ENCODE results near the gene TNFAIP8L2. TPM values are rescaled to one million over a fixed set of nuclear protein-coding genes. Genes with fewer than 3 reads are reported as not detected.

The TNFAIP8L2 gene
- total RNA-seq, 1 experiment from 2014 or later: not detected

- CTCF ChIA-PET: interaction anchor here (1.4 kb wide), 1 partner anchor 66 kb away, joined by 5 read pairs; no protein-coding TSS in a partner anchor
- Histone ChIP-seq H3K4me3 (replicated peaks in 1 of 2; ENCODE audit: low read depth in 1 of 2, low read length in 2 of 2) (peak within 1 kb of the TSS; percentile 83 to 88), H3K36me3 (ENCODE audit: control insufficient read depth in 1 of 2, insufficient read depth in 2 of 2, low read length in 2 of 2) (peaks cover 2 to 12% of the 10 kb centered on the region in 2 experiments; a peak in 2 of 4 replicates), H4K20me1 (ENCODE audit: insufficient read depth) (no peaks in the 10 kb centered on the region), H3K27ac (ENCODE audit: low read depth, low read length) (peak within 1 kb of the TSS; percentile 57), H2AFZ (ENCODE audit: low read depth, low read length, poor library complexity, severe bottlenecking) (peak within 1 kb of the TSS; percentile 43), H3K9me3 (ENCODE audit: control insufficient read depth in 1 of 2, insufficient read depth in 1 of 2, low read depth in 1 of 2, low read length in 2 of 2) (no peaks in the 10 kb centered on the region), H3K9ac (ENCODE audit: low read length) (peak within 1 kb of the TSS; percentile 84), H3K79me2 (ENCODE audit: insufficient read depth, low read length) (peaks cover 24% of the 10 kb centered on the region; the same call in 1 of the 2 replicates), H3K9me2 (ENCODE audit: insufficient read depth) (no peaks in the 10 kb centered on the region), H3K4me2 (ENCODE audit: low read length) (peak within 1 kb of the TSS; percentile 85), H3K27me3 (ENCODE audit: insufficient read depth, low read length) (no peaks in the 10 kb centered on the region), H3K4me1 (ENCODE audit: control insufficient read depth in 1 of 2, insufficient read depth in 2 of 2, low read length in 2 of 2) (peaks cover 11 to 19% of the 10 kb centered on the region in 2 experiments)
- intact Hi-C loops (cut with micrococcal nuclease): no loop called here
- DNase-seq (ENCODE audit: low read depth, low spot score) (peak; percentile 97), ATAC-seq (peak; percentile 95)
- POLR2A ChIA-PET: interaction anchor here (0.7 to 1.0 kb wide), 2 partner anchors 18 to 24 kb away, joined by 3 read pairs; partner anchors contain the start of gene VPS72
- BruUV-seq (replicated peaks): TSS peak; percentile 89
- RAD21 ChIA-PET (ENCODE audit: low non-redundant PET in 1 of 2, low total read pairs in 2 of 2, uncharacterized antibody in 2 of 2, unreplicated experiment in 2 of 2): no interaction called here
- TF ChIP-seq POLR2AphosphoS5 (IDR thresholded peaks at IDR 0.05; ENCODE audit: low read depth, low read length) (peak; percentile 84), ZFX (IDR thresholded peaks at IDR 0.05) (peak; percentile 95), ZBTB33 (IDR thresholded peaks at IDR 0.05; ENCODE audit: extremely low read depth, insufficient replicate concordance, low read length) (peak; percentile 89), ATF3 (IDR thresholded peaks at IDR 0.05) (no peak), CTCF (IDR thresholded peaks at IDR 0.05 in 2 of 3, conservative IDR thresholded peaks at IDR 0.05 in 1 of 3; ENCODE audit: borderline replicate concordance in 1 of 3, insufficient read depth in 1 of 3, low read depth in 2 of 3, low read length in 2 of 3) (no peak), MAX (IDR thresholded peaks at IDR 0.05) (peak; percentile 73; the same call in 1 of the 2 replicates), FOSL1 (IDR thresholded peaks at IDR 0.05; ENCODE audit: low read depth) (no peak), SIN3A (IDR thresholded peaks at IDR 0.05; ENCODE audit: low read depth) (peak; percentile 92), YY1 (IDR thresholded peaks at IDR 0.05; ENCODE audit: extremely low read depth, insufficient replicate concordance, low read depth, low read length) (peak; percentile 87), SRF (IDR thresholded peaks at IDR 0.05; ENCODE audit: low read depth) (peak; percentile 63), RAD21 (IDR thresholded peaks at IDR 0.05; ENCODE audit: low read depth) (no peak), REST (IDR thresholded peaks at IDR 0.05; ENCODE audit: low read depth) (no peak), CEBPB (IDR thresholded peaks at IDR 0.05; ENCODE audit: low read depth) (peak; percentile 24; the same call in 1 of the 2 replicates), ELF1 (IDR thresholded peaks at IDR 0.05; ENCODE audit: borderline replicate concordance, low read depth) (peak; percentile 100), SP1 (IDR thresholded peaks at IDR 0.05; ENCODE audit: low read depth) (peak; percentile 94), EZH2phosphoT487 (IDR thresholded peaks at IDR 0.05; ENCODE audit: borderline replicate concordance) (no peak), JUND (IDR thresholded peaks at IDR 0.05) (no peak), POLR2A (IDR thresholded peaks at IDR 0.05; ENCODE audit: borderline replicate concordance, extremely low read depth, insufficient read depth, insufficient read length) (peak; percentile 69), ZNF274 (IDR thresholded peaks at IDR 0.05; ENCODE audit: low read depth, low read length) (no peak)
Measured at GRCh38 chr1:151165738-151166504, 9.5 kb downstream of the TNFAIP8L2 start, which contains the start of the genes LYSMD1 and SCNM1. TSS of gene LYSMD1 (minus strand) at chr1:151165902. CDS start at chr1:151165258, 644 bp downstream. TSS of gene SCNM1 (plus strand) at chr1:151166144. CDS start at chr1:151166153, 9 bp downstream.
